OCI-LY3 (cell line): ENCODE data around the gene P2RX4.

Source experiments
- EZH2phosphoT487 ChIP-seq: fragments of 200-600 bp; shearing (Covaris generic); IDR thresholded peaks from 2 replicates; pipeline ENCODE4 v1.6.1; 2018; ENCODE audit warnings: antibody characterized with exemption, mixed run types, low read depth
- TF ChIP-seq, protein P1 (sequence below): fragments of 200-600, 300-600 bp; sonication (generic); IDR thresholded peaks from 2 replicates; pipeline ENCODE4 v1.5.1; 2014; ENCODE audit warnings: antibody characterized with exemption, low read length, low read depth

DNA sequence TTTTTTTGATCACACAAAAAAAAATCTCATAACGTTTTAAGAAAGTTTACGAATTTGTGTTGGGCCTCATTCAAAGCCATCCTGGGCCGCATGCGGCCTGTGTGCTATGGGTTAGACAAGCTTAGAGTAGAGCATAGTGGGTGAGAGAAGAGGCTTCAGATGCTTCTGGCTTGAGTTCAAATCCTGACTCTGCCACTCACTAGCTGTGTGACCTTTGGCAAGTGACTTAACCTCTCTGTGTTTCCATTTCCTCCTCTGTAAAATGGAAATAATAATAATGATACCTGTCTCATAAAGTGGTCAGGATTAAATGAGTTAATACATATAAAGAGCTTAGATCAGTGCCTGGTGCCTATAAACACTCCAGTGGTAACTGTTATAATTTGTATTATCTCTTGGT lies 6.2 kb downstream of the P2RX4 start:
- TF ChIP-seq, protein P1, sequence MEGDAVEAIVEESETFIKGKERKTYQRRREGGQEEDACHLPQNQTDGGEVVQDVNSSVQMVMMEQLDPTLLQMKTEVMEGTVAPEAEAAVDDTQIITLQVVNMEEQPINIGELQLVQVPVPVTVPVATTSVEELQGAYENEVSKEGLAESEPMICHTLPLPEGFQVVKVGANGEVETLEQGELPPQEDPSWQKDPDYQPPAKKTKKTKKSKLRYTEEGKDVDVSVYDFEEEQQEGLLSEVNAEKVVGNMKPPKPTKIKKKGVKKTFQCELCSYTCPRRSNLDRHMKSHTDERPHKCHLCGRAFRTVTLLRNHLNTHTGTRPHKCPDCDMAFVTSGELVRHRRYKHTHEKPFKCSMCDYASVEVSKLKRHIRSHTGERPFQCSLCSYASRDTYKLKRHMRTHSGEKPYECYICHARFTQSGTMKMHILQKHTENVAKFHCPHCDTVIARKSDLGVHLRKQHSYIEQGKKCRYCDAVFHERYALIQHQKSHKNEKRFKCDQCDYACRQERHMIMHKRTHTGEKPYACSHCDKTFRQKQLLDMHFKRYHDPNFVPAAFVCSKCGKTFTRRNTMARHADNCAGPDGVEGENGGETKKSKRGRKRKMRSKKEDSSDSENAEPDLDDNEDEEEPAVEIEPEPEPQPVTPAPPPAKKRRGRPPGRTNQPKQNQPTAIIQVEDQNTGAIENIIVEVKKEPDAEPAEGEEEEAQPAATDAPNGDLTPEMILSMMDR = no peak
- TF ChIP-seq EZH2phosphoT487 = no peak
